ENCODE measurements around the gene HGD. TPM values are rescaled to one million over a fixed set of nuclear protein-coding genes. Genes with fewer than 3 reads are reported as not detected.
"Not testable (repeated sequence)": the region's sequence is repeated elsewhere in the genome, so short reads cannot be mapped to it uniquely, and the experiment has no call there.

The HGD gene, protein sequence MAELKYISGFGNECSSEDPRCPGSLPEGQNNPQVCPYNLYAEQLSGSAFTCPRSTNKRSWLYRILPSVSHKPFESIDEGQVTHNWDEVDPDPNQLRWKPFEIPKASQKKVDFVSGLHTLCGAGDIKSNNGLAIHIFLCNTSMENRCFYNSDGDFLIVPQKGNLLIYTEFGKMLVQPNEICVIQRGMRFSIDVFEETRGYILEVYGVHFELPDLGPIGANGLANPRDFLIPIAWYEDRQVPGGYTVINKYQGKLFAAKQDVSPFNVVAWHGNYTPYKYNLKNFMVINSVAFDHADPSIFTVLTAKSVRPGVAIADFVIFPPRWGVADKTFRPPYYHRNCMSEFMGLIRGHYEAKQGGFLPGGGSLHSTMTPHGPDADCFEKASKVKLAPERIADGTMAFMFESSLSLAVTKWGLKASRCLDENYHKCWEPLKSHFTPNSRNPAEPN
- 5.9 and 18.1 TPM in 2 replicates for total RNA-seq

DNA sequence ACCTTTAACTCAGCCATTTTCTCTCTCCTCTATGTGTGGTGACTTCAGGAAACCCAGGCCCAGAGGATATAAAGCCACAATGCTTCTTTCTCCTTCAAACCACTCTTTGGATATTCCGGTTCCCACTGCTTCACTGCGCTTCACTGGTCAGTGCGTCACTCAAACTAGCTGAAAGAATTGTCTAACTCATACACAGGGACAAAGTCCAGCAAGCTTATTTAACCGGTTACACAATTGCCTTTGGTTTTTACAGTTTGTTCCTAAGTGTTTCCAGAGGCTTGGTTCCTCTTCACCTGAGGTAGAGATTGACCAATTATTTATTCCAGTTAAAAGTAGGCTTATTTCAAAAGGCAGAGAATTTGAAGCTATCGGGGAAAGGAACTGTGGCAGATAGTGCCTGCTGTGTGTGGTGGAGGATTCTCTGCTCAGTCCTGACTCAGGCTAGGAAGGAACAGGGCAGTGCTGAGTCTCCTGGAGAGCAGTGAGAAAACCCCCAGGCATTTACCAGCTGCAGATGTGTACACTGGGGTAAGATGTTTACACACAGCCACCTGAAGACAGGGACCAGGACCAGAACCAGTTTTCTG lies at the start of gene HGD:
Gene HGD, minus strand, starts transcription at position 145 of the 587 bp plus-strand sequence. Its CDS starts 128 bp downstream, at position 17.
- peak; percentile 98 for DNase-seq (ENCODE audit: low read depth)
- TF ChIP-seq, protein P1, sequence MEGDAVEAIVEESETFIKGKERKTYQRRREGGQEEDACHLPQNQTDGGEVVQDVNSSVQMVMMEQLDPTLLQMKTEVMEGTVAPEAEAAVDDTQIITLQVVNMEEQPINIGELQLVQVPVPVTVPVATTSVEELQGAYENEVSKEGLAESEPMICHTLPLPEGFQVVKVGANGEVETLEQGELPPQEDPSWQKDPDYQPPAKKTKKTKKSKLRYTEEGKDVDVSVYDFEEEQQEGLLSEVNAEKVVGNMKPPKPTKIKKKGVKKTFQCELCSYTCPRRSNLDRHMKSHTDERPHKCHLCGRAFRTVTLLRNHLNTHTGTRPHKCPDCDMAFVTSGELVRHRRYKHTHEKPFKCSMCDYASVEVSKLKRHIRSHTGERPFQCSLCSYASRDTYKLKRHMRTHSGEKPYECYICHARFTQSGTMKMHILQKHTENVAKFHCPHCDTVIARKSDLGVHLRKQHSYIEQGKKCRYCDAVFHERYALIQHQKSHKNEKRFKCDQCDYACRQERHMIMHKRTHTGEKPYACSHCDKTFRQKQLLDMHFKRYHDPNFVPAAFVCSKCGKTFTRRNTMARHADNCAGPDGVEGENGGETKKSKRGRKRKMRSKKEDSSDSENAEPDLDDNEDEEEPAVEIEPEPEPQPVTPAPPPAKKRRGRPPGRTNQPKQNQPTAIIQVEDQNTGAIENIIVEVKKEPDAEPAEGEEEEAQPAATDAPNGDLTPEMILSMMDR (conservative IDR thresholded peaks at IDR 0.05; ENCODE audit: low read depth, low read length): no peak
- H3K4me3 ChIP-seq (ENCODE audit: low read depth, low read length): peak within 1 kb of the TSS; percentile 70

DNA sequence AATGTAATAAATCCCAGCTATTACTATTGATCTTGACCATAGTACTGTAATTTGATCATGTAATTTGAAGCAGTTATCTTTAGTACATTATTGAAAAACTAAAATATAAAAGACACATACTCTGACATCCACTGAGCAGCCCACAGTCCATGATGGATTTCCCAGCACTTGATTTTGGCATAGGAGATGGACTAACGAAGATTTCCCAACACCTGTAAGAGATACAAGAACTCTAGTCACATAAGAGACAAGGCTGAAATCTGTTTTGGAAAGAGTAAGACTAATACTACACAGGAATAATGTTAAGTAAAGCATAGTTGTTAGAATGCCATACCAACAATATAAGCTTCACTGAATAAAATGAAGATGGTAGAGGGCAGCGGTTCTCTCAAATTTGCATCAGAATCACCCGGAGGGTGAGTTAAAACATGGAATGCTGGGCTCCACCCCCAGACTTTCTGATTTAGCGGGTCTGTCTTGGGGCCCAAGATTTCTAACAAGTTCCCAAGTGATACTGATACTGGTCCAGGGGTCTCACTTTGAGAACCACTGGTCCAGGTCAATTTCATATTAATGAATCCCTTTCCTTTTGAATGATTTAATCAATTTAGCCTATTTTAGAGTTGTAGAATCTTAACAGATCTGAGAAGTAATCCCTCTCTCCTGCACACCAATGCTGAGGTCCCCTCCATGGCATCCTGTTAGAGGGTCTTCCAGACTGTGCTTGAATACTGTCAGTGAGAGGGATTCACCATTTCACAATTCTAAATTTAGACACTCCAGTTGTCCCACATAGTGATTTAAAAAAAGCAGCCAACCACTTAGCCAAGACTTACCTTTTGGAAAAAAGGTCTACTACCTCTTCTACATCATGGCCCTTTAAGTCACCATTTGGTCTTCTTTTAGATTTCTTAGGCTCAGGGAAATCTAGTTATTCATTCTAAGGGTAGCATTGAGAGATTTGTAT lies 48.8 kb upstream of the HGD start:
- no peak overlapping the region for H3K4me3 ChIP-seq (ENCODE audit: low read depth, low read length)
- no peak for DNase-seq (ENCODE audit: low read depth)
- TF ChIP-seq, protein P1 (conservative IDR thresholded peaks at IDR 0.05; ENCODE audit: low read depth, low read length): no peak

DNA sequence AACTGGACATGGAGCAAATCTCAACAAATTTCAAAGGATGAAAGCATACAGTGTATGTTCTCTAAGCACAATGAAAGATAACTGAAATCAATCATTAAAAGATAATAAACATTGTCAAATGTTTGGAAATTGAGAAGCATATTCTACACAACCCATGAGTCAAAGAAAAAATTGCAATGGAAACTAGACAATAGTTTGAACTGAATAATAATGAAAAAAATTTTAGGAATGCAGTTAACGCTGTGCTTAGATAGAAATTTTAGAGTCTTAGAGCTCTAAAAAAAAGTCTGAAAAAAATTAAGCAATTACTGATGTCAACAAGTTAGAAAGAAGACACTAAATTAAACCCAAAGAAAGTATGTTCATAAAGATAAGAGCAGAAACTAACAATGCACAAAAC lies 44.8 kb upstream of the HGD start:
- DNase-seq (ENCODE audit: low read depth): no peak
- TF ChIP-seq, protein P1 (conservative IDR thresholded peaks at IDR 0.05; ENCODE audit: low read depth, low read length): no peak
- H3K4me3 ChIP-seq (ENCODE audit: low read depth, low read length): no peak overlapping the region

DNA sequence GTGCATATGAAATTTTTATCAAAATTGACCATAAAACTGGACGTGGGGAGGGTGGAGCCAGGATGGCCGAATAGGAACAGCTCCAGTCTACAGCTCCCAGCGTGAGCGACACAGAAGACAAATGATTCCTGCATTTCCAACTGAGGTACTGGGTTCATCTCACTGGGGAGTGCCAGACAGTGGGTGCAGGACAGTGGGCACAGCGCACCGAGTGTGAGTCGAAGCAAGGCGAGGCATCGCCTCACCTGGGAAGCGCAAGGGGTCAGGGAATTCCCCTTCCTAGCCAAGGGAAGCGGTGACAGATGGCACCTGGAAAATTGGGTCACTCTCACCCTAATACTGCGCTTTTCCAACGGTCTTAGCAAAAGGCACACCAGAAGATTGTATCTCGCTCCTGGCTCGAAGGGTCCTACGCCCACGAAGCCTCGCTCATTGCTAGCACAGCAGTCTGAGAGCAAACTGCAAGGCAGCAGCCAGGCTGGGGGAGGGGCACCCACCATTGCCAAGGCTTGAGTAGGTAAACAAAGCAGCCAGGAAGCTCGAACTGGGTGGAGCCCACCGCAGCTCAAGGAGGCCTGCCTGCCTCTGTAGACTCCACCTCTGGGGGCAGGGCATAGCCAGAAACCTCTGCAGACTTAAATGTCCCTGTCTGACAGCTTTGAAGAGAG lies 37.3 kb upstream of the HGD start:
- not testable (repeated sequence) for DNase-seq (ENCODE audit: low read depth)
- H3K4me3 ChIP-seq (ENCODE audit: low read depth, low read length): peak overlapping the region; percentile 45

DNA sequence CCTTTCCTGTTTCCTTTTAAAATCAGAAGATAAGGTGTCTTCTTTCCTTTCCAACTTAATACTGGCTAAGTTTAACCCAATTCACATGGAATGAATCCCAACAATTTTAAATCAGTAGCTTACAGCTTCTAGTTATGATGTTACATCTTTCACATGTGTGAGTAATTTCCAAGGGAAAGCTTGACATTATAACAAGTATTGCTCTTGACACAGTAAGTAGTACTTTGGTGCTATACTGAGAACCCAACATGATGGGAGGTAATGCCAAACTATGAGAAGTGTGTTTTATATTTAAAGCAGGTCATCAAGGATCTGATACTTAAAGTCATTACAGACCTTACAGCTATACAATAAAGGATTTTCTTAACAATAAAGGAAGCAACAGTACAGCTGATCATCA lies 31.2 kb upstream of the HGD start:
- TF ChIP-seq, protein P1 (conservative IDR thresholded peaks at IDR 0.05; ENCODE audit: low read depth, low read length): no peak
- no peak for DNase-seq (ENCODE audit: low read depth)
- no peak overlapping the region for H3K4me3 ChIP-seq (ENCODE audit: low read depth, low read length)

DNA sequence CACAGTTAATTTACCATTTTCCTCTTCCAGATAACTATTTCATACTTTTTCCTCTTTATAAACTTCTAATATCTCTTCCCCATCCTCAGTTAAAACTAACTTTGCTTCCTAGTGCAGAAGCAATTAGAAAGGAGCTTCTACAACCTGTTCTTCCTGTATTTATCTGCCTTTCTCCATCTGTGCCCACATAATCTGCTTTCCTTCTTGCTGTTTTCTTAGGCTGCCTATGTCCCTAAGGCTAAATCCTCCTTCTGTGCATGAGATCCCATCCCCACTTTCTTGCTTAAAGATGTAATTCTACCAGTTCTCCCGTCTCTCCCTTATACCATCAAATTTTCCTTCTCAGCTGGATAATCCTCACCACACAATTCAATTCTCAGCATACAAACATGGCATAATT lies 28.3 kb upstream of the HGD start:
- no peak for DNase-seq (ENCODE audit: low read depth)
- no peak overlapping the region for H3K4me3 ChIP-seq (ENCODE audit: low read depth, low read length)
- TF ChIP-seq, protein P1 (conservative IDR thresholded peaks at IDR 0.05; ENCODE audit: low read depth, low read length): no peak

Data from epithelial cell of proximal tubule (primary cell).